ENCODE data around the gene SLC4A8.

SLC4A8 gene

GRCh38 chr12:51424662-51425539 lies at the start of gene SLC4A8:
Gene SLC4A8 (plus strand): TSS chr12:51424831. CDS start chr12:51424988, 157 bp downstream.
- H3K36me3 Mint-ChIP-seq: no peaks in the 10 kb centered on the region
- peak within 1 kb of the TSS; percentile 84 for H3K4me3 Mint-ChIP-seq
- H3K9me3 Mint-ChIP-seq: no peaks in the 10 kb centered on the region
- H3K4me1 Mint-ChIP-seq: peaks cover 8% of the 10 kb centered on the region
- no peak within 1 kb of the TSS for H3K27ac Mint-ChIP-seq
- no peaks in the 10 kb centered on the region for H3K27me3 Mint-ChIP-seq

DNA sequence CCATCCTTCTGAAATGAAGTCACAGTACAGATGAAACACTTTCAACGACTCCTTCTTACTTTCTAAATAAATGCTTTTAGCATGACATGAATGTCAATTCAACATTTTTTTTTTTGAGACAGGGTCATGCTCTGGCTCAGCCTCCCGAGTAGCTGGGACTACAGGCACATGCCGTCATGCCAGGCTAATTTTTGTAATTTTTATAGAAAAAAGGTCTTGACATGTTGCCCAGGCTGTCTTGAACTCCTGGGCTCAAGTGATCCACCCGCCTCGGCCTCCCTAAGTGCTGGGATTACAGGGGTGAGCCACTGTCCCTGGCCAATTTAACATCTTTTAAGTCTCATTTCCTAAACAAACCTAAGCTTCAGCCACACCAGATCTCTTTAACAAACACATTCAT lies 49.8 kb upstream of the SLC4A8 start:
- Mint-ChIP-seq H3K27me3 (no peaks in the 10 kb centered on the region), H3K4me1 (peaks cover 36% of the 10 kb centered on the region), H3K36me3 (peaks cover 25% of the 10 kb centered on the region), H3K27ac (peak overlapping the region; percentile 1), H3K9me3 (no peaks in the 10 kb centered on the region), H3K4me3 (no peak overlapping the region)

DNA sequence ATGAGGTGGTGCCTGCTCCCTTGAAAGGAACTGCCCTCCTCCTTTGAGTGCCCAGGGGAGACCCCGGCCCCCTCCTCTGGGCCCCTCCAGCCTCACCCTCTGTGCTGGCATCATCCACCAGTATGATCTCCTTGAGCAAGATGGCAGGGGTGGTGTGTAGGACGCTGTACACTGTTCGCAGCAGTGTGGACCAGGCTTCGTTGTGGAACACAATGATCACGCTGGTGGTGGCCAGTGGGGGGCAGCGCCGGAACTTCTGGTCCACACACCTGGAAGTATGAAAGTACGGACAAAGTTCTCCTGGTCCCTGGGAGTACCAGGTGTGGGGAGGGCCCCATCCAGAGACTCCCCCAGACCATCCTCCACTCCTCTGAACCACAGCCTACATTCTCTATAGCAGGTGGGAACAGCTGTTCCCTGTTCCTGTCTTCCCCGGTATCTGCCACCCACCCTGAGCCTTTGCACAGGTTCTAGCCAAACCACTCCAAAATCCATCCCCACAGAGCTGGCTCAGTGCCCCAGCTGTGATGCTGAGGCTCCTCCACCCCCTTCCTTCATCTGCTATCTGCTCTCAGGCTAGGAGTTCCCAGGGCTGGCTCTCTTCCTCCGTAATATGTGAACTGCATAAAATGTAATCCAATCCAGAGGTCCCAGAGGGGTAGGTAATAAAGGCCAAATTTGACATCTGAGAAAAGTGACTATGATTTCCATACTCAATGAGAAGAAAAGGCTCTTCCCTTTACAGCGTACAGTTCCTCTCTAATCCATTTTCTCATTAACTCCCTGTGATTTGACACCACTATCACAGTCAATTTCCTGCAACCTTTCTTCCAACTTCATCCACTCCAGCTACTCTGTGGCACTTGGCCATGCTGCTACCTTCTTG lies 47.3 kb upstream of the SLC4A8 start:
- no peak overlapping the region for H3K27ac Mint-ChIP-seq
- no peaks in the 10 kb centered on the region for H3K27me3 Mint-ChIP-seq
- H3K36me3 Mint-ChIP-seq: peaks cover 29% of the 10 kb centered on the region
- peaks cover 23% of the 10 kb centered on the region for H3K4me1 Mint-ChIP-seq
- H3K9me3 Mint-ChIP-seq: no peaks in the 10 kb centered on the region
- no peak overlapping the region for H3K4me3 Mint-ChIP-seq

GRCh38 chr12:51378749-51379148 lies 45.9 kb upstream of the SLC4A8 start:
- no peaks in the 10 kb centered on the region for H3K27me3 Mint-ChIP-seq
- H3K36me3 Mint-ChIP-seq: peaks cover 22% of the 10 kb centered on the region
- H3K4me1 Mint-ChIP-seq: peaks cover 32% of the 10 kb centered on the region

DNA sequence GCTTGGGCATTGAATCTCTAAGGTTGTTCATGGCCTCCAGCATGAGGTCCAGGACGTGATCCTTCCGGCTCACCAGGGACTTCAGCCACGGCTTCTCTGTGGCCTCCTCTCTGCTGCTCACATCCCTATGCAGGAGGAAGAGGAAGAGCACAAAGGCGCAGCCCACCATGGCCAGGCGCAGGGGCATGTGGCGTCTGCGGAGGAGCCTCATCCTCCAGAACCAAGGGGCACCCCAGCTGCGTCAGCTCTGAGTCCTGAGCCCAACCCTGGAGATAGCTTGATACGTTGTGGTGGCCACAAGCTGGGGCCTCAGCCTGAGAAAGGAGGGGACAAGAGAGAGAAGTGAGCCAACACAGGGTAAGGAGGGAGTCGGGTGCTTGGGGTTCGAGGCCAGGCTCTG lies 45.1 kb upstream of the SLC4A8 start:
- Mint-ChIP-seq H3K27ac (no peak overlapping the region), H3K9me3 (no peaks in the 10 kb centered on the region), H3K36me3 (peaks cover 22% of the 10 kb centered on the region), H3K4me1 (peaks cover 36% of the 10 kb centered on the region), H3K27me3 (no peaks in the 10 kb centered on the region), H3K4me3 (no peak overlapping the region)

More at GRCh38 chr12:51378749-51379148, 45.9 kb upstream of the SLC4A8 start:
- Mint-ChIP-seq H3K9me3 (no peaks in the 10 kb centered on the region), H3K4me3 (no peak overlapping the region), H3K27ac (no peak overlapping the region)

DNA sequence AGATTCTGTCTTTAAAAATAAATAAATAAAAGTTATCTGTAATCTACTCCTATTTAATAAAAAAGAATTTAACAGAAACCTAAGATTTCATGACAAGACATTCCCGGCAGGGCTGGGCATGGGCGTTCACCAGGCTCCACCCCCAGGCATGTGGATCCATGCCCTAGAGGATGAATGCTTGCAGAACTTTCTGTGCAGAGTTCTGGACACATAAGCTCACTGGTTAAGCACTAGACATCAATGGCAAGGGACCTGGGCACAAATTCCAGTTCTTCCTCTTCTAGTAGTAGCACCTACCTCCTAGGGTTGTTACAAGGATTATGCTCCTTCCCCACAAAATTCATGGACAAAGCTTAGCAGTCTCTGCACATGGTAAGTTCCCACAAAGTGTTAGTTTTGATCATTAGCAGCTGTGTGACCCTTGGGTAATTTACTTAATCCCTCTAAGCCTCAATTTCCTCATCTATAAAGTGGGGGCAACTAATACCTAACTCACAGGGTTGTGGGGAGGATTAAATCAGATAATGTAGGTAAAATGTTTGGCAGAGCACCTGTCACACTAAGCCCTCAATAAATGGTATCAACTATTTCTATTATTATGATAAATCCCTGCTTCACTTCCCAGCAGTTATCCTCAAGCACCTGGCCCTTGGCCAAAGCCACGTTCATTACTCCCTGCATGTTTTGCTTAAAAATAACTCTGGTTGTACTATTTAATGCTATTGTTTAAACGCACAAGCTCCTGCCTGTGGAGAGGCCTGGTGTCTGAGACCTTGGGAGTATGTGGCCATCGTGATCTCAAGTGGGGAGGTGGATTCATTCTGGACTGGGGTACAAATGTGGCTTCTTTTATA lies 43.2 kb upstream of the SLC4A8 start:
- no peaks in the 10 kb centered on the region for H3K9me3 Mint-ChIP-seq
- no peak overlapping the region for H3K4me3 Mint-ChIP-seq
- H3K27me3 Mint-ChIP-seq: no peaks in the 10 kb centered on the region
- H3K27ac Mint-ChIP-seq: no peak overlapping the region
- H3K4me1 Mint-ChIP-seq: peaks cover 32% of the 10 kb centered on the region
- H3K36me3 Mint-ChIP-seq: peaks cover 16% of the 10 kb centered on the region

DNA sequence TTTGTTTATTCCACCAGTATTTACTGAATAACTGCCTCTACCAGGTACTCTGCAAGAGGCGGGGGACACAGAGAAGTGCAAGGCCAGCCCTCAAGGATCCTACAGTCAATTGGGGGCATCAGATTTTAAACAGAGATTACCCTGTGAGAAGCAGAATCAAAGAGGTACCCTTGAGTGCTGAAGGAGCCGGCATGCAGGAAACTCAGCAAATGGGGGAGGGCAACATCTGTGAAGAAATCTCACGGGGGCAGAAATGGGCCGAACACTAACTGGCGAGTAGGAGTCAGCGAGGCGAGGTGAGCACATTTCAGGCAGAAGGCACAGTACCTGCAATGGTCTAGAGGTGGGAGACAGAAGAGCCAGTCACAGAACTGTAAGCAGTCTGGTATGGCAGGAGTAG lies 42.5 kb upstream of the SLC4A8 start:
- H3K9me3 Mint-ChIP-seq: no peaks in the 10 kb centered on the region
- H3K36me3 Mint-ChIP-seq: peaks cover 16% of the 10 kb centered on the region

GRCh38 chr12:51383269-51383905 lies 41.2 kb upstream of the SLC4A8 start:
- peaks cover 8% of the 10 kb centered on the region for H3K36me3 Mint-ChIP-seq
- no peak overlapping the region for H3K4me3 Mint-ChIP-seq
- no peak overlapping the region for H3K27ac Mint-ChIP-seq
- no peaks in the 10 kb centered on the region for H3K9me3 Mint-ChIP-seq
- H3K27me3 Mint-ChIP-seq: no peaks in the 10 kb centered on the region
- H3K4me1 Mint-ChIP-seq: peaks cover 45% of the 10 kb centered on the region

More for the DNA sequence above, 42.5 kb upstream of the SLC4A8 start:
- H3K27me3 Mint-ChIP-seq: no peaks in the 10 kb centered on the region
- H3K27ac Mint-ChIP-seq: no peak overlapping the region
- peak overlapping the region; percentile 11 for H3K4me3 Mint-ChIP-seq
- peaks cover 36% of the 10 kb centered on the region for H3K4me1 Mint-ChIP-seq

DNA sequence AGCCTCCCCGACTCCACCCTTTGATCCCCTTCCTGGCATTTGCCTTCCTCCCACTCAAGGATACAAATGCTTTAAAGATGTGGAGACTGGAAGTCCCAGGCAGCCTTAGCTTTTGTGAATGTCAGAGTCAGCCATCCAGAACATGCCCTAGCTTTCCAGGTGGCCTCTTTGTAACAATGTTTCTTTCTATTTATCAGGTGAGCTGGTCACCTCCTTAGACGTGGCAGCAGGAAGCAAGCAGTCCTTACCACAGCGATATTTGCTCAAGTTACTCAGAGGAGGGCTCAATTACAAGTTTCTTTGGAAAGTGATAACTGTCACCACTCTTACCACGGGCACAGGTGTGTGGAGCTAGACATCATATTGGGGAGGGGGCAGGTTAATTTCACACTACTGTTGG lies 38.3 kb upstream of the SLC4A8 start:
- no peaks in the 10 kb centered on the region for H3K36me3 Mint-ChIP-seq
- H3K4me1 Mint-ChIP-seq: peaks cover 73% of the 10 kb centered on the region

GRCh38 chr12:51388069-51388799 lies 36.4 kb upstream of the SLC4A8 start:
- Mint-ChIP-seq H3K4me3 (no peak overlapping the region), H3K9me3 (no peaks in the 10 kb centered on the region), H3K4me1 (peaks cover 64% of the 10 kb centered on the region), H3K27ac (no peak overlapping the region), H3K27me3 (no peaks in the 10 kb centered on the region), H3K36me3 (no peaks in the 10 kb centered on the region)

More for the DNA sequence above, 38.3 kb upstream of the SLC4A8 start:
- Mint-ChIP-seq H3K27ac (no peak overlapping the region), H3K27me3 (no peaks in the 10 kb centered on the region), H3K4me3 (no peak overlapping the region), H3K9me3 (no peaks in the 10 kb centered on the region)

GRCh38 chr12:51388846-51389245 lies 35.8 kb upstream of the SLC4A8 start:
- Mint-ChIP-seq H3K36me3 (no peaks in the 10 kb centered on the region), H3K27ac (no peak overlapping the region), H3K4me1 (peaks cover 64% of the 10 kb centered on the region), H3K27me3 (no peaks in the 10 kb centered on the region), H3K9me3 (no peaks in the 10 kb centered on the region), H3K4me3 (no peak overlapping the region)

DNA sequence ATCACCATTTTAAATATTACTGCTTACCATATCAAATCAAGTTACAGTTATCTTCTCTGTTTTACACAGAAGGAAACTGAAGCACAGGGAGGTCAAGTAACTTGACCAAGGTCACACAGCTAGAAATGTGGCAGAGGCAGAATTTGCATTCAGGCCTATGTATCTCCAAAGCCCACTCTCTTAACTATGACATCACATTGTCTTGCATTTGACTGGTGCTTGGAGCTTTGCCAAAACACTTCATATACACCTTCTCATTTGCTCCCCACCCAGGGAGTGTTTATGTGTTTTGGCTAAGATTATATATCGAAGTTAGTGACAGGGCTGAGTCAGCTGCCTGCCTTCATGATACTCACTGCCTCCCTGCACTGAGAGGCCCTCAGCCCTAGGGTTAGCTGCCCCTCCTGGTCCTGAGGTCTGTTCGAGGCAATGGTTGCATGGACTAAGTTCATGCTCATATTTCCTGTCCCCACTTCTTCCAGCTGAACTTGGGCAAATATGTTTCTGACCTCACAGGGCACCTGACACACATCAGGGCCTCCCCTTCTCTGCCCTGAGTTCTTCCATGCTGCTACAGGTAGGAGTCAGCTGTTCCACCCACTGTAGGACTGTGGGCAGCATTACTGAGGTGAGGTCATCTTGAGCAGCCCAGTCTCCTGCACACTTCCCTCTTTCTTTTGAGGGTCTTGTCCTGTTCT lies 35.2 kb upstream of the SLC4A8 start:
- H3K4me1 Mint-ChIP-seq: peaks cover 64% of the 10 kb centered on the region
- H3K9me3 Mint-ChIP-seq: no peaks in the 10 kb centered on the region
- no peaks in the 10 kb centered on the region for H3K27me3 Mint-ChIP-seq
- H3K36me3 Mint-ChIP-seq: no peaks in the 10 kb centered on the region
- H3K4me3 Mint-ChIP-seq: peak overlapping the region; percentile 11
- H3K27ac Mint-ChIP-seq: no peak overlapping the region

- peak overlapping the region; percentile 91 for H3K4me3 Mint-ChIP-seq
- no peaks in the 10 kb centered on the region for H3K9me3 Mint-ChIP-seq
- H3K27ac Mint-ChIP-seq: peak overlapping the region; percentile 68
- H3K27me3 Mint-ChIP-seq: no peaks in the 10 kb centered on the region
- peaks cover 75% of the 10 kb centered on the region for H3K4me1 Mint-ChIP-seq
- no peaks in the 10 kb centered on the region for H3K36me3 Mint-ChIP-seq
These were observed 34.2 kb upstream of the SLC4A8 start for GRCh38 chr12:51390457-51390856.

GRCh38 chr12:51390891-51391282 lies 33.7 kb upstream of the SLC4A8 start:
- no peaks in the 10 kb centered on the region for H3K27me3 Mint-ChIP-seq
- no peaks in the 10 kb centered on the region for H3K36me3 Mint-ChIP-seq
- peak overlapping the region; percentile 74 for H3K27ac Mint-ChIP-seq
- H3K4me3 Mint-ChIP-seq: peak overlapping the region; percentile 91
- no peaks in the 10 kb centered on the region for H3K9me3 Mint-ChIP-seq
- peaks cover 79% of the 10 kb centered on the region for H3K4me1 Mint-ChIP-seq

Measured in activated naive CD4-positive, alpha-beta T cell treated with anti-CD3 and anti-CD28 coated beads, Interleukin-2, amount 50 U/mL, for 24 hours (primary cell).